T follicular helper cell (primary cell): ENCODE results near the gene NEGR1.

Experiments
- DNase-seq: peaks from one replicate; pipeline ENCODE4 v3.0.0-alpha.2; 2020; ENCODE audit warnings: low read depth

The NEGR1 gene

DNA sequence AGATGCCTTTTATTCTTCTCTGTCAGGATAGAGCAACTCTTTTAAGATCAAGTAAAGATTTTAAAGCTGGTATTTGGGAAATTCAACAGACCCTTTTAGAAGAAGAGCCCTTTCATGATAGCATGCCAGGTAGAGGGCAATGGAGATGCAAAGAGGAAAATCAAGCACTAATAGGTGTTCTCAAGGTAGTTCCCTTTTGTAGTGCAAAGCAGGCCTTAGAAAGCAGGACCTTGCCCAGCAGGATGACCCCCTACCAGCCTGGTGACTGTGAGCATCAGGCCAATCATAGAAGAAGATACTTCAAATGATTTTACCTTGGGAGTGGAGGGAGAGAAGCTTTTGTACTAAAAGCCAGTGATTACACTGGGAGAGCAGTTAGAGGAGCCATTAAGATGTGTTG is 820.1 kb downstream of the NEGR1 start:
- no peak for DNase-seq

DNA sequence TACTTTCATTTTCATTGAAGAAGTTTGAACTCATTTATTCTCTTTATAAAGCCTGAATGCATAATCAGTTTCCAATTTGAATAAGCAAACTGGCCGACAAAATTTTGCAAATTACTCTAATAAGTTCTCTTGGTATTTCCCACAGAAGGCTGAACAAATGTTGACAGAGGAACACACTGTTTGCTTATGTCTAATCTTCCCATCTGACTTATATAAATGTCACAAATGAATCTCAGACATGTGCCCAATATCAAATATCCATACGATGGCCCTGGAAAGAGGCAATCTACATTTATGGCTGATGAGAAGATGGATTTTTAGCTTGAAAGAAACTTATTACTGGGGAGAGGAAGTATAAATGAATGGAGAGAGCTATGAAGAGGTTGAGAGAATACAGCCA is 820.9 kb downstream of the NEGR1 start:
- DNase-seq = no peak

- DNase-seq = no peak
Observed at GRCh38 chr1:71448444-71448843, 833.9 kb downstream of the NEGR1 start.

GRCh38 chr1:71438626-71439025 is 843.7 kb downstream of the NEGR1 start:
- DNase-seq = no peak

DNA sequence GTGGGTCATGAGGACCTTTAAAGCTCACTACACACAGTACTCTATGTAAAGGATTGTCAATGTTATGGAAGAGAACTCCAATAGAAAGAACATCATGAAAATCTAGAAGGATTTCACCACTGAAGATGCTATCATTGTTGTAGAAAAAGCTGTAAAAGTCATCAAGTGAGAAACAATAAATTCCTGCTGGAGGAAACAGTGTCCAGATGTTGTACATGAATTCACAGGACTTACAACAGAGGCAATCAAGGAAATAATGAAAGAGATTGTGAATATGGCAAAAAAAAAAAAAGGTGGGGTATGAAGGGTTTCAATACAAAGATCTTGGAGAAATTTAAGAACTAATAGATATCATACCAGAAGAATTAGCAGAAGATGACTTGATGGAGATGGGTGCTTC is 846.4 kb downstream of the NEGR1 start:
- no peak for DNase-seq

DNA sequence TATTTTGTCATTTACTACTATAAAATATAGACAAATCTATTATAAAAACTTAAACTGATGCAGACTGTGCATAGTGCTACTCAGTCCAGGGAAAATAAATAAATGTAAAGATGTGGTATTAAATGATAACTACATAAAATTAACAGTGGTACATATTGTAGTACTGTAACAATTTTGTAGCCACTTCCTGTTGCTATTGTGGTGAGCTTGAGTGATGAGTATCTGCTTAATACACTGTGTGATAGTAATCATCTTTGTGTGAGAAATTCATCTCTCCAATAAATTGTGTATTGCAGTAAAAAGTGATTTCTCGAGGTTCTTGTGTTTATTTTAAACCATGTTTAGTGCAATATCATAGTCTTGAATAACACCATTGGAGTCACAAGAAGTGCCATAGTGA is 848.1 kb downstream of the NEGR1 start:
- DNase-seq = no peak

- DNase-seq = no peak
Observed at GRCh38 chr1:71428029-71428428, 854.3 kb downstream of the NEGR1 start.

DNA sequence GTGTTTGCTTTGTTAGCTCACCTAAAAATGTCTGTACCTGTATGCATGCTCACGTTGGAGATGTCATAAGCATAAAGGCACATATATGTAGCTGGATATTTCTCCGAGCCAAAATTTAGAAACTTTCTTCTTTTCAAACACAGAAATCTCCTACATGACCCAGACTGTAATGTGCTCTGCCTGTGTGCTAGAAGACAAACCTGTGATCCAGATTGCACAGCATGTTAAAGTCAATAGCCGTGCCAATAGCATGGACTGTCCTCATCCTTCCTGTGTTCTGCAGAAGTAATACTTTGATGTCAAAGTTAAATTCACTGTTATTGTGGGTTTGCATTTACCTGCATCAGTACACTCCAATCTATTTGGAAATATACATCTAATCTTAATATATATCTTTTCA is 855.3 kb downstream of the NEGR1 start:
- DNase-seq = no peak

DNA sequence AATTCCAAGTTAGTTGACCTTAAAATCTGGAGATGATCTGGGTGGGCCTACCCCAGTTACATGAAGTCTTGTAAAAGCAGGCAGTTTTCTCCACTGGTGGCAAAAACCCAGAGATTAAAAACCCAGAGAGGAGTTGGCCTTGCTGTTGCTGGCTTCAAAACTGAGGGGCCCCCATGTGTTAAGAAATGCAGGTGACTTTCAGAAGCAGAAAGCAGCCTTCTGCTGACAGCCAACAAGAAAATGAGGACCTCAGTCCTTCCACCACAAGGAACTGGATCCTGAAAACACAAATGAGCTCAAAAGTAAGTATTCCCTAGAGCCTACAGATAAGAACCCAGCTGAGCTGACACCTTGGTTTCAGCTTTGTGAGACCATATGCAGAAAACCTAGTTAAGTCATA is 857.8 kb downstream of the NEGR1 start:
- no peak for DNase-seq

DNA sequence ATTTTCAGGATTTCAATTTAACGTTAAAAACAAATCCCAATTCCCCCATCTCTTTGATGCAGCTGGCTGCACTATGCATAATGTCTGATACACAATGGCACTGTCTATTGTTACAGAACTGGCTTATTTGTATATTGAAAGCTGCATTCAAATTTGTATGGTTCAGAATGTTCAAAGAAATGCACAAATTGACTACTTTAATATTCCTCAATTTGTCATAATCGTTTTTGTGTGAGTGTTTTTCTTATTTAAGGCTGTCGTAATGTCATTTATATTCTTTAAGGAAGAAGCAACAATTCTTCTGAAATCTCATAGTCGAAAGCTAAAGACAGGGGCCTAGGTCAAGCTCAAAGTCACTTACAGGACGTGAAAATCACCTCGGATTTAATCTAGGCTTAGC is 860.1 kb downstream of the NEGR1 start:
- DNase-seq = no peak

DNA sequence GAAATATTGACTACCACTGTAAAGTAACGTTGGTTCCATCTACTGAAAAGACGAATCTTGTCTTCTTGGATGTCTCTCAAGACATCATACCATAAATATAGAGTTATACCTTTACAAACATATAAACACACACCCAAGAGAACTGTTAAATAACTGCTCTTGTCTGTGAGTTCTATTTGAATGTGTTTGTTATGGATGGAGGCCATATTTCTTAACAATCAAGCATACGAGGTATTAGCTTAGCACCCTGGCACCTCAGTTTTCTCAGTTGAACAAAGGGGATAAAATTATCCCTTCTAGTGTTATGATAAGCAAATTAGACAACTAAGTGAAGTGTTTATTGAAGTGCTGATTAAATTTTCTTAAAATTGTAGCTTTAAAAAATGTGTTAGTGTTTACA is 864.9 kb downstream of the NEGR1 start:
- DNase-seq = no peak

DNA sequence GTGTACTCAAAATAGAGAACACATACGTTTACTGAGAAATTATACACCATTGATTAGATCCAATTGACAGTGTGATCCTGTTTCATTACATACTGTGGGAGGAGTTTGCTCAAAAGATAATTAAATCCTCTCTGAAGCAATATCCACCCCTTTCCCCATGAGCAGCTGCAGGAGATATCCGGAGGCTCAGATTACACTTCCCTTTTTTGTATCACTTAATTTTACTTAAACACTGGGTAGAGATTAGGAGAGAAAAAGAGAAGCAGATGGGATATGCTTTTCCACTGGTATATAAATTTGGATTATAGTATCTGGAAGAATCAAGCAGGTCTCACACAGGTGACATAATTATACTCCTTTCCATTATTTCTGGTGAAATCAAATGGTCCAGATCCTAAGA is 868.2 kb downstream of the NEGR1 start:
- no peak for DNase-seq

- no peak for DNase-seq
Observed at GRCh38 chr1:71413441-71414175, 868.7 kb downstream of the NEGR1 start.

DNA sequence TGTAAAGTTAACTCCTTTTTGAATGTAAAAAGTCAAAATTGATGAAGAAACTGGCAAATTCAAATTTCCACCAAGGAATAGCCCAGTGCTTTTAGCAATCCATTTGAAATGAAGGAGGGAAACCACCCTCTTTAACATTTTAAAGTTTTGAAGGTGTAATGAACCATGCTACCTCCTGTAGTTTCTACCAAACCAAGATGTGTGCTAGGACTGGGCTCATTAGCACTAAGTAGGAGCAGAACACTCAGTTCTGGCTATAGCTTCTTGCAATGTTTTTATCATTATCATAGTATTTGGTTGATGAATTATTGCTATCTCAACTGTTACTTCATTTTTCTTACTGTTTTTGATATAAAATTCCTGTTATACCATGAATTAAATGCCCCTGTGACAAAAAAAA is 882.3 kb downstream of the NEGR1 start:
- no peak for DNase-seq

- DNase-seq = no peak
Observed at GRCh38 chr1:71399594-71399993, 882.7 kb downstream of the NEGR1 start.

DNA sequence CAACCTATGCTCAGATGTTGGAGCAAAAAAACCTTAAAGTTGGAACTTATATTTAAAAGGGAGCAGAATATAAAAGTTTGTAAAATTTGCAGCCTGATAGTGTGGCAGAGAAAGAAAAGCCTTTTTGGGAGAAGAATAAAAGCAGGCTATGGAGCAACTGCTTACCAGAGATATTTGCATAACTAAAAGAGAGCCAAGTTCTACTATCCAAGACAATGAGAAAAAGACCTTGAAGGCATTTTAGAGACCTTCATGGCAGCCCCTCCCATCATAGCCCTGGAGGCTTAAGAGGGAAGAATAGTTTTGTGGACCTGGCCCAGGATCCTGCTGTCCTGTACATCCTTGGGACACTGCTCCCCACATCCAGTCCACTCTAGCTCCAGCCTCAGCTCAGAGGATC is 889.0 kb downstream of the NEGR1 start:
- no peak for DNase-seq

DNA sequence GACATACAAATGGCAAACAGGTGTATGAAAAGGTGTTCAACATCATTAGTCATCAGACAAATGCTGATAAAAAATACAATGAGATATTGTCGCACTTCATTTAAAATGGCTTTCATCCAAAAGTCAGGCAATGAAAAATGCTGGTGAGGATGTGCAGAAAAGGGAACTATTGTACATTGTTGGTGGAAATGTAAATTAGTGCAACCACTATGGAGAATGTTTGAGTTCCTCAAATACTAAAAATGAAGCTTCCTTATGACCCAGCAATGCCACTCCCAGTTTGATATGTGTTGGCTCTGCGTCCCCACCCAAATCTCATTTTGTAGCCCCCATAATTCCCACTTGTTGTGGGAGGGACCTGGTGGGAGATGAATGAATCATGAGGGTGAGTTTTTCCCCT is 891.8 kb downstream of the NEGR1 start:
- DNase-seq = no peak

- no peak for DNase-seq
Observed at GRCh38 chr1:71377886-71378285, 904.5 kb downstream of the NEGR1 start.

DNA sequence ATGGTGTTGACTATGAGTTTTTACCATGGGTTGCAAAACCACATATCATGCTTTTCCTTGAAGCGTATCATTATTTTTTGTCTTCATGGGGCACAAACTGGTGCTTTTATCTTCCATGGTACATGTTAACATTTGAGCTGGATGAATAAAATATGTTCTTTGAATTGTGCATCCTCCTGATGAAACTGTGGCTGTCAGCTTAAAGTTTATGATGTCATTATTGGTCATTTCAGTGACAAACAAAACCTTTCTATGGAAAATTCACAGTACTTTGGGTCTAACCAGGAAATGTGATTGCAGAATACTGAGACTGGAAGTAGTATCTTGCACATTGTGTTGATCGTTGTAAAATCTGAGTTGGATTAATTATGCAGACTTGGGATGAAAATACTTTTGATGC is 909.8 kb downstream of the NEGR1 start:
- DNase-seq = no peak

- DNase-seq = no peak
Observed at GRCh38 chr1:71371581-71371980, 910.8 kb downstream of the NEGR1 start.

DNA sequence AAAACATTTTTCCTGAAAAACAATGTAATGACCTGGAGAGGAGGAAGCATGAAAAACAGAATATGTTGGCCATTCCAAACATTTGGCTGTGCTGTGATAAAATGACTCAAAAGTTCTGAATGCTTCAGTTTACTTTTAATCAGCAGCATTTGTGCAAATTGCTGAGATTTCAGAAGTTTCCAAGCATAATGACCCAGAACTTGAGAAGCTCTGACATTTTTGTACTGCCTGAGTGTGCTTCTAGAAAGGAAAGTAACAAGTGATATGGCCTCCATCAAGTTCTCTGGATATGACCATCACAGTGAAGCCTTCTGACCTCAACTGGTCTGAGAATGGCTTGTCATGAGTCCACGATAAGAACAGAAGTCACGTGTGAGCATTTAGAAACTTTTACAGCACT is 918.1 kb downstream of the NEGR1 start:
- no peak for DNase-seq

- DNase-seq = no peak
Observed at GRCh38 chr1:71362691-71363090, 919.6 kb downstream of the NEGR1 start.

DNA sequence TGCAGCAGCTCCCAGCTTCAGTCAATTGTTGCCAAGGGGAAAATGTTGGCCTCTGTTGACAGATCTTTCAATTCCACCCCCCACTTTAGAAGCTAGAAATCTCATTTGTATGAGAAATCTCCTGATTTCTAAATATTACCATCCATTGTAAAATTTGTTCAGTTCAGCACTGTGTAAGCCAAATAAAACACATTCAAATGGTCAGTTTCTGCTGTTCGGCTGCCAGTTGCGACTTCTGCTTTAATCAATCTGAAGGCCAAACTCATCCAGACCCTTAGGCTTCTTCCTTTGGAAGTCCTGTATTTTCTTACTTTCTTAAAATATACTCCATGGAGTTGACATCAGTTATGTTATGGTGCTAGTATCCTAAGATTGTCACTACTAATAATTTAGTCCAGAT is 920.3 kb downstream of the NEGR1 start:
- DNase-seq = no peak

DNA sequence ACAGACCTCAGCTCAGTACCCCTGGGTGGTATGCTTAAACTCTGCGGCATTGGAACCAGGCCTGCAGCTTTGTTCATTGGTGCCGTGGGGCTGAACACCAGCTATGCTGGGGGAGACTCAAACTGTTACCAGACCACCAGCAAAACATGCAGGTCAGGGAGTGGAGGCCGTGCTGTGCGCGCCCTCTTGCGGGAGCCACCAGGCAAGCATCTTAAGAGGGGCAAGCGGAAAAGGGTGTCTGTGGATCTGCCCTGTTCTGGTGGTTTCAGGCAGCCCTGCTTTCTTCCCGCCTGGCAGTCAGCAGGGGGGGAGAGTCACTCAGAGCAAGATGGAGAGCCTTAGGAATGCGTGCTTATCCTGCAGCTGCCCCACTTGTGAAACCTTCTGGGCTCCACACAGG is 924.6 kb downstream of the NEGR1 start:
- no peak for DNase-seq

GRCh38 chr1:71351438-71351837 is 930.9 kb downstream of the NEGR1 start:
- no peak for DNase-seq
